ENCODE results near the gene CENPH. TPM values are rescaled to one million over a fixed set of nuclear protein-coding genes. Genes with fewer than 3 reads are reported as not detected.
"Not testable (repeated sequence)": the region's sequence is repeated elsewhere in the genome, so short reads cannot be mapped to it uniquely, and the experiment has no call there.

CENPH gene, protein sequence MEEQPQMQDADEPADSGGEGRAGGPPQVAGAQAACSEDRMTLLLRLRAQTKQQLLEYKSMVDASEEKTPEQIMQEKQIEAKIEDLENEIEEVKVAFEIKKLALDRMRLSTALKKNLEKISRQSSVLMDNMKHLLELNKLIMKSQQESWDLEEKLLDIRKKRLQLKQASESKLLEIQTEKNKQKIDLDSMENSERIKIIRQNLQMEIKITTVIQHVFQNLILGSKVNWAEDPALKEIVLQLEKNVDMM
- total RNA-seq, result 41.7 and 44.3 TPM in 2 replicates

DNA sequence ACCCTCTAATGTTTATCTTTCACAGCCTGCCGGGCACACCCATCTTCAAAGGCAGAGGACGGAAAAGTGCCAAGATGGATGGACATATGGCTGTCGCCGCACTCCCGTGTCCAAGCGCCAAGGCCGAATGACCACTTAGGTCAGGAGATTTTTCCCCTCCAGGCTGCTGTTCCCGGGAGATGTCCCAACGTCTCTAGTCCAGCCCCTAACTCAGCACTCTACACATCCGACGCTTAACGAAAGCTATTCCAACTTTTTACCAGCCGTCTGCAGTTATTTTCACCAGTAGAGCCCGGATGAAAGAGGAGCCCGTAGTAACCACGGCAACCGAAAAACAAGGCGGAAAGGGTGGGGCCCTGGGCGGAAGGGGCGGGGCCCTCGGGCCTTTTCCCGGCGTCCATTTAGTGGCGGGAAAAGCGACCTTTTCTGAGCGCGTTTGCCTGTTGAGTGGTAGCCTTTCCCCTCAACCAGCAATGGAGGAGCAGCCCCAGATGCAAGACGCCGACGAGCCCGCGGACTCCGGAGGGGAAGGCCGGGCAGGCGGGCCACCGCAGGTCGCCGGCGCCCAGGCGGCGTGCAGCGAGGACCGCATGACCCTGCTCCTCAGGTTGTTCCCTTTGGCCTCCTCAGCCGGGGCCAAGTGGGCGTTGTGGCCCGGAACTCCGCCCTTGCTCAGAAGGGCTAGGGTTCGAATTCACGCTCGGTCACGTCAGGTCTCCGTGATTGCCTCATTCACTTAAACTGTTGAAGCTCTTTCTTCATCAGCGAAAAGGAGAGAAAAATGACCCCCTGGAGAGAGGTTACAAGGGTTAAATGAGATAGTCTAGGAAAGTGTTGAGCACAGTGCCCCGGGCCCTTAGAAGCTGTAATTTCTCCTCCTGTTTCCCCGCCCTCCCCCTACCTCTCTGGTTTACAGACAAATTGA, at the start of gene CENPH:
Gene CENPH, plus strand, starts transcription at position 422 of the 925 bp plus-strand sequence. Its CDS starts 52 bp downstream, at position 474.
- no peak for DNase-seq (ENCODE audit: low read depth)
- TF ChIP-seq, protein P1, sequence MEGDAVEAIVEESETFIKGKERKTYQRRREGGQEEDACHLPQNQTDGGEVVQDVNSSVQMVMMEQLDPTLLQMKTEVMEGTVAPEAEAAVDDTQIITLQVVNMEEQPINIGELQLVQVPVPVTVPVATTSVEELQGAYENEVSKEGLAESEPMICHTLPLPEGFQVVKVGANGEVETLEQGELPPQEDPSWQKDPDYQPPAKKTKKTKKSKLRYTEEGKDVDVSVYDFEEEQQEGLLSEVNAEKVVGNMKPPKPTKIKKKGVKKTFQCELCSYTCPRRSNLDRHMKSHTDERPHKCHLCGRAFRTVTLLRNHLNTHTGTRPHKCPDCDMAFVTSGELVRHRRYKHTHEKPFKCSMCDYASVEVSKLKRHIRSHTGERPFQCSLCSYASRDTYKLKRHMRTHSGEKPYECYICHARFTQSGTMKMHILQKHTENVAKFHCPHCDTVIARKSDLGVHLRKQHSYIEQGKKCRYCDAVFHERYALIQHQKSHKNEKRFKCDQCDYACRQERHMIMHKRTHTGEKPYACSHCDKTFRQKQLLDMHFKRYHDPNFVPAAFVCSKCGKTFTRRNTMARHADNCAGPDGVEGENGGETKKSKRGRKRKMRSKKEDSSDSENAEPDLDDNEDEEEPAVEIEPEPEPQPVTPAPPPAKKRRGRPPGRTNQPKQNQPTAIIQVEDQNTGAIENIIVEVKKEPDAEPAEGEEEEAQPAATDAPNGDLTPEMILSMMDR (conservative IDR thresholded peaks at IDR 0.05; ENCODE audit: low read depth, low read length), result no peak
- H3K4me3 ChIP-seq (ENCODE audit: low read depth, low read length), result peak within 1 kb of the TSS; percentile 74

DNA sequence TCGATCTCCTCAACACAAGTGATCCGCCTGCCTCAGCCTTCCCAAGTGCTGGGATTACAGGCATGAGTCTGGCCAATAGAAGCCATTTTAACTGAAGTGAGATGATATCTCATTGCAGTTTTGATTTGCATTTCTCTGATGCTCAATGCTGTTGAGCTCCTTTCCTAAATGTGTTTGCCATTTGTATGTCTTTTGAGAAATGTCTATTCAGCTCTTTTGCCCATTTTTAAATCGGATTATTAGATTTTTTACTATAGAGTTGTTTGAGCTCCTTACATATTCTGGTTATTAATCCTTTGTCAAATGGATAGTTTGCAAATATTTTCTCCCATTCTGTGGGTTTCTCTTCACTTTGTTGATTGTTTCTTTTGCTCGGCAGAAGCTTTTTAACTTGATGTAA, 49.1 kb upstream of the CENPH start:
- H3K4me3 ChIP-seq (ENCODE audit: low read depth, low read length); DNase-seq (ENCODE audit: low read depth): not testable (repeated sequence)

DNA sequence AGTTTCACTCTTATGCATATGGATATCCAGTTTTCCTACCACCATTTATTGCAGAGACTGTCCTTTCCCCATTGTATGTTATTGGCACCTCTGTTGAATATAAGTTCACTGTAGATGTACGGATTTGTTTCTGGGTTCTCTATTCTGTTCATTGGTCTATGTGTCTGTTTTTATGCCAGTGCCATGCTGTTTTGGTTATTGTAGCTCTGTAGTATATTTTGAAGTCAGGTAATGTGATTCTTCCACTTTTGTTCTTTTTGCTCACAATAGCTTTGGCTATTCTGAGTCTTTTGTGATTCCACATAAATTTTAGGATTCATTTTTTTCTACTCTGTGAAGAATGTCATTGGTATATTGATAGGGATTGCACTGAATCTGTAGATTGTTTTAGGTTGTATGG, 48.6 kb upstream of the CENPH start:
- DNase-seq (ENCODE audit: low read depth), result no peak
- no peak overlapping the region for H3K4me3 ChIP-seq (ENCODE audit: low read depth, low read length)
- TF ChIP-seq, protein P1 (conservative IDR thresholded peaks at IDR 0.05; ENCODE audit: low read depth, low read length), result no peak

DNA sequence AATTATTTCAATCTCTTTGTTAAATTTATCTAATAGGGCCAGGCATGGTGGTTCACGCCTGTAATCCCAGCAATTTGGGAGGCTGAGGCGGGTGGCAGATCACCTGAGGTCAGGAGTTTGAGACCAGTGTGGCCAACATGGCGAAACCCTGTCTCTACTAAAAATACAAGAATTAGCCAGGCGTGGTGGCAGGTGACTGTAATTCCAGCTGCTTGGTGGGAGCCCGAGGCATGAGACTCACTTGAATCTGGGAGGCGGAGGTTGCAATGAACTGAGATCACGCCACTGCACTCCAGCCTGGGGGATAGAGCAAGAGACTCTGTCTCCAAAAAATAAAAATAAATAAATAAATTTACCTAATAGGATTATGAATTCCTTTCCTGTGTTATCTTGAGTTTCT, 40.8 kb upstream of the CENPH start:
- not testable (repeated sequence) for DNase-seq (ENCODE audit: low read depth); H3K4me3 ChIP-seq (ENCODE audit: low read depth, low read length)

DNA sequence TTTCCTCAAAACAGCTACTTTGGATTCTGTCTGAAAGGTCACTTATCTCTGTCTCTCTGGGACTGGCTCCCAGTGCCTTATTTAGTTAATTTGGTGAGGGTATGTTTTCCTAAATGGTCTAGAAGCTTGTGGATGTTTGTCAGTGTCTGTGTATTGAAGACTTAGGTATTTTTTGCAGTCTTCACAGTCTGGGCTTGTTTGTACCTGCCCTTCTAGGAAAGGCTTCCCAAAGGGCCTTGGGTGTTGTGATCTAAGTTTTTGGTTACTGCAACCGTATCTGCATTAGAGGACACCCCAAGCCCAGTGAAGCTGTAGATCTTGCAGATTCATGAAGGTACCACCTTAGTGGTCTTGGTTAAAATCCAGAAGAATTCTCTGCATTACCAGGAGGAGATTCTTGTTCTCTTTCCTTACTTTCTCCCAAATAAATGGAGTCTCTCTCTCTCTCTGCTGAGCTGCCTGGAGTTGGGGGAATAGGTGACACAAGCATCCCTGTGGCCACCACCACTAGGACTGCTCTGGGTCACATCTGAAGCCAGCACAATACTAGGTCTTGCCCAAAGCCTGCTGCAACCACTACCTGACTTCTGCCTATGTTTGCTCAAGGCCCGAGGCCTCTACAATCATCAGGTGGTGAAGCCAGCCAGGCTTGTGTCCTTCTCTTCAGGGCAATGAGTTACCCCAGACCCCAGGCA, 40.3 kb upstream of the CENPH start:
- no peak overlapping the region for H3K4me3 ChIP-seq (ENCODE audit: low read depth, low read length)
- TF ChIP-seq, protein P1 (conservative IDR thresholded peaks at IDR 0.05; ENCODE audit: low read depth, low read length), result no peak
- DNase-seq (ENCODE audit: low read depth), result no peak

DNA sequence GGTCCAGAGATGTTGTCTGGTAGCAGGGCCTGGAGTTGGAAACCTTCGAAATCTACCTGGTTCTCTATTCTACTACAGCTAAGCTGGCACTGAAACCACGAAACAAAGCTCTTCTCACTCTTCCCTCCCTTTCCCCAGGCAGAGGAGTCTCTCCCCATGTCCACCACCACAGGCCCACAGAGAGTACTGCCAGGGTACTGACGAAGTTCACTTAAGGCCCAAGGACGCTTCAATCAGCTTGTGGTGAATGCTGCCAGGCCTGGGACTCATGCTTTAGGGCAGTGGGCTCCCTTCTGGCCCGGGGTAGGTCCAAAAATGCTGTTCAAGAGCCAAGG, 39.7 kb upstream of the CENPH start:
- TF ChIP-seq, protein P1 (conservative IDR thresholded peaks at IDR 0.05; ENCODE audit: low read depth, low read length), result no peak
- H3K4me3 ChIP-seq (ENCODE audit: low read depth, low read length), result no peak overlapping the region
- no peak for DNase-seq (ENCODE audit: low read depth)

DNA sequence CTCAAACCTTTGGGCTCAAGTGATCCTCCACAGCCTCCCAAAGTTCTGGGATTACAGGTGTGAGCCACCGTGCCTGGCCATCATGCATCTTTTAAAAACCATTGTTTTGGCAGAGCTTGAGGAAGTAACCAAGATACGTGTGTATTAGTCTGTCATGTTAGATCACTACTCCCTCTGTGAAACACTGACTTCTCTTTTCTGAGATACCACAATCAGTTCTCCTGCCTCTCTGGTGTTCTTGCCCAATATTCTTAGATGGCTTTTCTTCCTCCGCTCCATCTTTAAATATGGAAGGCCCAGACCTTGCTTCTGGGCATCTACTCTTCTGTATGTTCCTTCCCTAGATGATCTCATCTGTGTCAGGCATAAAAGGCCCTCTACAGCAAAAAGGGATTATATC, 36.7 kb upstream of the CENPH start:
- TF ChIP-seq, protein P1 (conservative IDR thresholded peaks at IDR 0.05; ENCODE audit: low read depth, low read length), result no peak
- DNase-seq (ENCODE audit: low read depth), result no peak
- no peak overlapping the region for H3K4me3 ChIP-seq (ENCODE audit: low read depth, low read length)

Data from epithelial cell of proximal tubule (primary cell).